Activated CD8-positive, alpha-beta memory T cell treated with anti-CD3 and anti-CD28 coated beads for 1 hour (primary cell): ENCODE results near the gene TMEM250.
A peak's percentile ranks its signal among the peaks of the same experiment; 100 is the strongest.
"Not testable (repeated sequence)": the region's sequence is repeated elsewhere in the genome, so short reads cannot be mapped to it uniquely, and the experiment has no call there.

Source experiments
- DNase-seq, 2 donors: peaks; one replicate each; pipeline ENCODE4 v3.0.0-alpha.2; 2020; ENCODE audit warnings: low read depth in 1 of 2; ENCODE audit errors: extremely low read depth in 1 of 2

The TMEM250 gene

GRCh38 chr9:136114610-136115009 is 4.1 kb downstream of the TMEM250 start:
- no peak for DNase-seq

DNA sequence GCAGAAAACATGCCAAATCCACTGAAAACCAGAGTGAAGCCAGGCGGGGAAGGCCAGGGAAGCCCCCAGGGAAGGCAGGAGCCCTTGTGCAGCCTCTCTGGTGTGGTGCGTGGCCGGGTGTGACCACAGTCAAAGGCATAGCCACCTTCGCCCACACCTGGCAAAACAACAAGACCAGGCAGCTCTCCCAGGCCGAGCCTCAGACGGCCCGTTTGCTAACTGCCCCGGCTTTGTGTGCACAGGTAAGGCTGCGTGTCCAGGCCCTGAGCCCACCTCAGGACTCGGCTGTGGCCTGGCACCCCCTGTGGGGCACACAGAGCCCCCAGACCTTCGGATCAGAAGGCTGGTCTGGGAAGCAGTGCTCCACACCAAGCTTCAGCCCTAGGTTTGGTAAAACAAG is 6.1 kb downstream of the TMEM250 start:
- DNase-seq = no peak

- no peak for DNase-seq
Observed at GRCh38 chr9:136111910-136112309, 6.8 kb downstream of the TMEM250 start.

DNA sequence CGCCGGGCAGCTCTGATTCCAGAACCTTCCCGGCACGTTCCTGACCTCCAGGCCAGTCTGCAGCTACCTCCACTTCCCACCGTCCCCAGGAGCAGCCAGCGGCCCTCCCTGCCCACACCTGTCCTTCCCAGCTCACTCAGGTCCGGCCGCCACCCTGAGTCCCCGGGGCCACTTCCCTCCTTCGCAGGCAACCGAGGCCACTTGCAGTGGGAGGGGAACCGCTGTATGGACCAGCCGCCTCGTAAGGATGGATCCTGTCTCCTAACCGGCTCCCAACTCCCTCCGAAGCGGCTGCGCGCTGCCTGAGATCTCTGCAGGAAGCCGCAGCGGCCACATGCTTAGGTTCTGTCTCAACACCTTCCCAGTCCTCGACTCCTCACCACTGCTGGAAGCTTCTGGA is 7.5 kb downstream of the TMEM250 start:
- DNase-seq = no peak

GRCh38 chr9:136110082-136111061 is 8.3 kb downstream of the TMEM250 start:
- DNase-seq = no peak

DNA sequence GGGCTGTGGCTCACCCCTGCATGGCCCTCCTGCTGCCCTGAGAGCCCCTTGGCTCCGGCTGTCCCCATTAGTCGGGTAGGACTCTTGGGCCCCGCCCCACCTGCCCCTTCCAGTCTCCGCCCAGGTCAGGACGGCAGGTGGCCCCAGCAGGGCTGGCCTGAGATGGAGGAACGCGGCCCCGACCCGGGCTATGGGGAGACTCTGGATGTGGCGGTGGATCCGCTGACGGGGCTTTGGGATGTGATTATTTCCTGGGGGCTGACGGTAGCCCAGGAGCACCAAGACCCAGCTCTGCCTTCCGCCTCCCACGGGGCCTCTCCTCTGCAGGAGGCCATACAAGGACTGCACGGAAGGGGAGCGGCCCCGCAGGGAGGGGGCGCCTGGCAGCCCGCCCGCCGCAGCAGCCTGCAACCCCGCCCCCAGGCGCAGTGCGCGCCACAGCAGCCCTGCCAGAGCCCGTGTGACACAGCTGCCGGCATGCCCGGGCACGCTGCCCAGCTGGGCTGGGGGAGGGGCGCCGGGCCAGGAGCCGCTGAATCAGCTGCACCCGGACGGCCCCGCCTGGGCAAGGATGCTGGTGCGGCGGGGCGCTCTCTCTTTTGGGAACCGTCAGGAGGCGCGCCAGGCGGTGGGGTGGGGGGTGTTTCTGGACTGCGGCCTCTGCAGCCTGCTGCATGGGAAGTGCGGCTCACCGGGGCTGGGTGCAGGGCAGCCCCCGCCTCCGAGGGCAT is 9.2 kb downstream of the TMEM250 start:
- DNase-seq = peak; percentile 71 to 85

DNA sequence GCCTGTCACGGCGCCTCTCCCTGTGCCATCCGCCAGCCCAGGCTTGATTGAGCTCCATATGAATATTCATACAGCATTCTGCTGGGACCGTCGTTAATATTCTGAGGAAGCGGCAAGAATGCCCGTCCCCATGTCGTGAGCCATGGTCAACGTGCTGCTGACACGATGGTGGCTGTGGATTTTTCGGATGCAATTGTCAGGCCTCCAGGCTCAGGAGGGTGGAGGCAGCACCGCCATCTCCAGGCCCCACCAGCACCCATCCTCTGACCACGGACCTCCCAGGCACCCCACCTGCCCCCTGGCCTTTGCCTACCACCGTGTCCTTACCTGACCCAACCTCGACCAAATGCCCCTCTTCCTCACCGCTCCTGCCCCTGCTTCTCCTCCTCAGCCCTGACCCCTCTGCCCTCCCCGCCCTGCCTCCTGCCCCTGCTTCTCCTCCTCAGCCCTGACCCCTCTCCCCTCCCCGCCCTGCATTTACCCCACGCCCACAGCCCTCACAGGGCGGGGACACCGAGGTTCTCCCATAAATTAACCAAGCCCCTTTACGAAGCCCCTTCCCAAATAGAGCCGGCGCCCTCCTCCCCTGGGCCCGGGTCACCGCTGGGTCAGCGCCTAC is 9.9 kb downstream of the TMEM250 start:
- DNase-seq = no peak

DNA sequence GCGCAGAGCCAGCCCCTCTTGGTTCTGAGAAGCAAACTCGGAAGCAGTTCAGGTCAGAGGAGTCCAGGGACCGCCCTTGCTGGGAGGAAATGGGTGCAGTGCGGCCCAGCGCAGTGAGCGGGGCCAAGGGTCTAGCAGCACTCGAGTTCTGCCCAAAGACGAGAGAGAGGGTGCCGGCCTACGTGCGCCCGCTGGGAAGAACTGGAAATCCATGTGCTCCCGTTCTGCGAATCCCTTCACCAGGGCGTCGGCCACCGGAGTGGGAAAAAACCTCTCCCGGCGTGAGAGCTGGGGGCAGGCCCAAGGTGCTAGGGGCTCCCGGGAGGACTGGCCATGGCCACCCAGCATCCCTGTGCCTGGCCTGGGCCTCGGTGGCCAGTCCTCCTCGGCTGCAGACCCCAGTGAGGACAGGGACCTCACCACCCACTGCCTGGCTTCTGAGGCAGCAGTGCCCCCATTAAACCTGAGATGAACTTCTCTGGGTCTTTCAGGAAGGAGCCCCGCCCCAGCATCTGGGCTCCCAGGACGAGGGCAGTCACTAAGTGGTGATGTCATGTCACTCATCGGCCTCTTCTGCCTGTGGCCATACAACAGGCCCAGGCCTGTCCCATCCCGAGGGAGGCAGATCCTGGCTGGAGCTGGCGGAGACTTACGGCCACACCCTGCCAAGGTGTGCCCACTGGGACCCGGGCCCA is 10.6 kb downstream of the TMEM250 start:
- no peak for DNase-seq

DNA sequence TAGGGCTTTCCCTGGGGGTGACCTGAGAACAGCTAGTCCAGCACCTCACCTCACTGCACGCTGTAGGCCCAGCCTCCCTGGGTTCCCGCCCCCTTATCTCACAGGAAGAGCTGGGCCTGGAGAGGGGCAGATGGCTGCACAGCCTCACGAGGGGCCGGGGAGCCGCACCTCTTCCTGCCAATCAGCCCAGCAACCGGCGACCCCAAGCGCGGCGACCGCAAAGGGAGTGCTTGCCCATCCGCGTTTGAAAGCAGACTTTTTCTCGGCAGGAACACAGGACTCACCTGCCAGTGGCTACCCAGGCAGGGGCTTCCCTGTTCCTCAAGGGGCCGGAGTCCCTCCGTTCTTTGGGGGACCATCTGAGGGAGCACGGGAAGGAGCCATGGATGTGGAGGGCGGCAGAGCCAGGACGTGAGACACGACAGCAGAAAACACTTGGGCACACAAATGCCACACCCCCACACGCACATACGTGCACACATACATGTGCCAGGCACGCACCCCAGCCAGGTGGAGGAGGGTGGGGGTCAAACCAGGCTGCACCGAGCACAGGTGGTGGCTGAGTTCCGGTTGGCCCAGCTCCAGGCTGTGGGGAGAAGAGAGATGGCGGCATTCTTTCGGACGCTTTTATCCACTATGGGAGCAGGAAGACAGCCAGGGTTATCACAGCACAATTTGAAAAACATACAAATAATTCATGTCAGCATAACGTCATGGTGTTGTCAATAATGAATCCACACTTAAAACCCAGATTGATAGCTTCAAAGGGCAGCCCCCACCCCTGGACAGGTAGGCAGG is 11.3 kb downstream of the TMEM250 start:
- no peak for DNase-seq

DNA sequence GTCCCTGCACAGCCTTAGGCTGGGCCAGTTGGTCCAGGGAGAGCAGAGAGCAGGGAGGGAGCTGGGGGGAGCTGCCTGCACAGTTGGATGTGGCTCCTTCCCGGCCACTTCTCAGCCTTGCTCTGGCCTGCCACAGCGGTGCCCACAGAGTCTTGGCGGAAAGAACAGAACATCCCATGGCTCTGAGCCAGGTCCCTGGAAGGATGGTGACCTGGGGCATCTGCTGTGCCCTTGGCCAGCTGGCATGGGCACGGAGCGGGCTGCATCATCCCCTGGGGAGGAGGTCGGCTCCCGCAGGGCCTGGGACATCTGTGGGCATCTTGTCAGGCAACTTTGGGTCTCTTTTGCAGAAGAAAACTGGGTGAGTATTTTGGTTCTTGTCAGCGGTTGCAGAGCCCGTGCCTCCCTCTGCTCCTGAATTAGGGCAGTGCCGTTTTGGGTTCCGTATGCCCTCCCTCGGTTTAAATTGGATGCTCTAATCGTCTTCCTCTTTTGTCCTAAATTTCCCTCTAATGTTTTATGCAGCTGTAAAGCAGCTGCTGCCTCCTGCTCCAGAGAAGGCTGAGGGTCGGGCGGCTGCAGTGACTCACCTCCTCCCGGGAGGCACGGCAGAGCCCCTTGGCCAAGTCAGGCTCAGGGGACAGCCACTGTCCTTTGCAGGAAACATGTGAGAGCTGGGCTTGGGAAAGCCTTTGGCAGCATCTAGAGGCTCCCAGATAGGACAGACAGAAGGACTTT is 13.1 kb downstream of the TMEM250 start:
- DNase-seq = no peak

GRCh38 chr9:136104916-136105315 is 13.8 kb downstream of the TMEM250 start:
- DNase-seq = no peak

DNA sequence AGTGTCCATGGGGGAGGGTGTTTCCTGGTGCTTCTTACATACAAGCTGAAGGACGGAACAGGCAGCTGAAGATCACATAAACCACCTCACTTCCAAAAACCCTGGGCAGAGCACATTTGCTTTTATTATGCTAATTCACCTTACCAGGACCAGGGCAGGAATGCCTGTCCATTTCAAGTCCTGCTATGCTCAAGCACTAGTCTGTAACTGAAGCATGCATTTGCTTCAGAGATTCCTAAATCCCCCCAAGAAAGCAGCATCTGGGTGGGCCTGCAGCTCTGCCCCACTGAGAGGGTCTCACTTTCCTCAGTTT is 14.2 kb downstream of the TMEM250 start:
- DNase-seq = no peak

DNA sequence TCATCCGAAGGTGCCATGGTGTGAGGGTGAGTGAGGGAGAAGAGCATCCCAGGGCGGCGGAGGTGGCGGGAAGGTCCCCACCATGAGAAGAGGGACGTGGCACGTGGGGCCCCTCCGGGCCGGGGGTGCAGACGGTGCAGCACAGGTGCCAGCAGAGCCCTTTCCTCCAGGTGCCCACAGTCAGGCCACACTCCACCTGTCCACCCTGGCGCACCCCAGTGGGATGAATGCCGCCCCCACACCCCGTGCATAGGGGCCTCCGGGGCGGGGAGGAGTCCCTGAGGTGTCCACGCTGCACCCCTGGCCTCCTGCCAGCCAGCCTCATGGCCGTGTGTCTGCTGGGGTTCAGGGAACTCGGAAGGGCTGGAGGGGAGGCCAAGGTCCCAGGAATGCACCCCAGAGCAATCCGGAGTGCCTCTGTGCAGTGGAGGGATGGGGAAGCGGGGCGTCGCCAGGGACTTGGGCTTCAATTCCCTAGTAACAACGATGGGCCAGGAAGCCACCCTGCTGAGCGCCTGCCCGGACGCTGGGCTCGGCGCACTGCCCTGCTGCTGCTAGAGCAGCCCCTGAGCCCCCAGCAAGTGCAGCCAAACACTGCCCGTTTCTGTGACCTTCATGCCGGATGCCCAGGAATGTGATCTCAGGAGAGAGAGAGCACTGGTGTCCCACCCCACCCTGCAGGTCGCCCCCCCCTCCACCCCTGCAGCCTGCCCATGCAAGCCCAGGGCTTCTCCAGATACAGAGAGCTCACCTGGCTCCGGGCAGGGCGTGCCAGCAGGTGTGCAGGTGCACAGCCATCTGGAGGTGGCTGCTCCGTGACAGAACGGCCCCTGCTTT is 14.8 kb downstream of the TMEM250 start:
- DNase-seq = no peak

GRCh38 chr9:136101615-136102074 is 17.0 kb downstream of the TMEM250 start:
- not testable (repeated sequence) for DNase-seq

DNA sequence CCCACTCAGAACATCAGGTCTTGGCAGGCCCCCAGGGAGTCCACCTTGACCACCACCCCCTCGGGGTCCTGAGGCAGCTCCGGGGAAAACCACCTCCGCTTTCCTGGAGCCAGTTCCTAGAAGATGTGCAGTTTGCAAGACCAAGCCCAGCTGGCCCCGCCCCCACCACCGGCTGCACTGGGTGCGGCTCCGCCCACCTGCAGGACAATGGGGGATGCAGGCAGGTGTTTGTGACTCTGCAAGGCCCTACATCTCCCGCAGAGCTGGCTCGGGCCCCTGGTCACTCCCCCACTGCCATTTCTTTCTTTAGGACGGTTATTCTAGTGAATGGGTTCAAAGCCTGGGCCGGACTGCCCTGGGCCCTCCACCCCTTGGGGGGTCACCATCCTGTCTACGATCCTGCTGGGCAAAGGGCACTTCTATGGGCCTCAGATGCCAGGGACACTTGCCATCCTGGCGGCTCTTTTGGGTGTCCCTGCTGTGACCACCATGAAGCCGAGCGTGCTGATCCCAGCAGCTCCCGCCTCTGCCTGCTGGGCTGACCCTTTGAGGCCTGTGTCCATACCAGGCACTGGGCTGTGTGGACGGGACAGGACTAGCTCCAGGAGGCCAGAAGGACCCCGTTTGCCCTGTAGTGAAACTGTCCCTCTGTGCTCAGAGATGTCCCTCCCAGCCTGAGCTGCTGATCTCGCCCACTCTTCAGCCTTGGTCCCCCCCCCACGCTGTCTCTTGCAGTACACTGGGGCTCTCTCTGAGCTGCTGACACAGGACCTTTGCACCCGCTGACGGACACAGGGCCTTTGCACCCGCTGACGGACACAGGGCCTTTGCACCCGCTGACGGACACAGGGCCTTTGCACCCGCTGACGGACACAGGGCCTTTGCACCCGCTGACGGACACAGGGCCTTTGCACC is 17.7 kb downstream of the TMEM250 start:
- no peak for DNase-seq

- no peak for DNase-seq
Observed at GRCh38 chr9:136099542-136099941, 19.1 kb downstream of the TMEM250 start.

- DNase-seq = no peak
Observed at GRCh38 chr9:136098844-136099243, 19.8 kb downstream of the TMEM250 start.

GRCh38 chr9:136098210-136098609 is 20.5 kb downstream of the TMEM250 start:
- no peak for DNase-seq
